ENCODE results near the gene CHAMP1.
A peak's percentile ranks its signal among the peaks of the same experiment; 100 is the strongest.

The CHAMP1 gene

DNA sequence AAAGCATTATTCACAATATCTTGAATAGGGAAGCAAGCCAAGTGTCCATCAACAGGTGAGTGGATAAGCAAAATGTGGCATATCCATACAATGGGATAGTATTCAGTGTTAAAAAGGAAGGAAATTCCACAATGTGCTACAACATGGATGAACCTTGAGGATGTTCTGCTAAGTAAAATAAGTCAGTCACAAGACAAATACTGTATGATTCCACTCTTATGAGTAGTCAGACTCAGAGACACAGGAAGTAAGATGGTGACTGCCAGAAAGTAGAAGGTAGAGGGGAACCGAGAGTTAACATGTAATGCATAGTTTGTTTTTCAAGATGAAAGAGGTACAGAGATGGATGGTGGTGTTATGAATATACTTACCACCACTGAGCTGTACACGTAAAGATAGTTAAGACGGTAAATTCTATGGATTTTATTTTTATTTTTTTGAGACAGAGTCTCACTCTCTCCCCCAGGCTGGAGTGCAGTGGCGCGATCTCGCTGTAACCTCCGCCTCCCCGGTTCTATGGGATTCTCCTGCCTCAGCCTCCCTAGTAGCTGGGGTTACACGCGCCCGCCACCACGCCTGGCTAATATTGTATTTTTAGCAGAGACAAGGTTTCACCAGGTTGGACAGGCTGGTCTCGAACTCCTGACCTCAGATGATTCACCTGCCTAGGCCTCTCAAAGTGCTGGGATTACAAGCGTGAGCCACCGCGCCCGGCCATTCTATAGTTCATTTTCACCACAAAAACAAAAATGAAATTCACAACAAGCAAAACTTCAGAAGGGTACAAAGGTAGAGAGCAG, 1.0 kb upstream of the CHAMP1 start:
- TF ChIP-seq, protein P1, sequence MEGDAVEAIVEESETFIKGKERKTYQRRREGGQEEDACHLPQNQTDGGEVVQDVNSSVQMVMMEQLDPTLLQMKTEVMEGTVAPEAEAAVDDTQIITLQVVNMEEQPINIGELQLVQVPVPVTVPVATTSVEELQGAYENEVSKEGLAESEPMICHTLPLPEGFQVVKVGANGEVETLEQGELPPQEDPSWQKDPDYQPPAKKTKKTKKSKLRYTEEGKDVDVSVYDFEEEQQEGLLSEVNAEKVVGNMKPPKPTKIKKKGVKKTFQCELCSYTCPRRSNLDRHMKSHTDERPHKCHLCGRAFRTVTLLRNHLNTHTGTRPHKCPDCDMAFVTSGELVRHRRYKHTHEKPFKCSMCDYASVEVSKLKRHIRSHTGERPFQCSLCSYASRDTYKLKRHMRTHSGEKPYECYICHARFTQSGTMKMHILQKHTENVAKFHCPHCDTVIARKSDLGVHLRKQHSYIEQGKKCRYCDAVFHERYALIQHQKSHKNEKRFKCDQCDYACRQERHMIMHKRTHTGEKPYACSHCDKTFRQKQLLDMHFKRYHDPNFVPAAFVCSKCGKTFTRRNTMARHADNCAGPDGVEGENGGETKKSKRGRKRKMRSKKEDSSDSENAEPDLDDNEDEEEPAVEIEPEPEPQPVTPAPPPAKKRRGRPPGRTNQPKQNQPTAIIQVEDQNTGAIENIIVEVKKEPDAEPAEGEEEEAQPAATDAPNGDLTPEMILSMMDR (IDR thresholded peaks at IDR 0.05; ENCODE audit: low read depth, low read length): no peak
- no peak for DNase-seq (ENCODE audit: extremely low read depth, low read depth)

DNA sequence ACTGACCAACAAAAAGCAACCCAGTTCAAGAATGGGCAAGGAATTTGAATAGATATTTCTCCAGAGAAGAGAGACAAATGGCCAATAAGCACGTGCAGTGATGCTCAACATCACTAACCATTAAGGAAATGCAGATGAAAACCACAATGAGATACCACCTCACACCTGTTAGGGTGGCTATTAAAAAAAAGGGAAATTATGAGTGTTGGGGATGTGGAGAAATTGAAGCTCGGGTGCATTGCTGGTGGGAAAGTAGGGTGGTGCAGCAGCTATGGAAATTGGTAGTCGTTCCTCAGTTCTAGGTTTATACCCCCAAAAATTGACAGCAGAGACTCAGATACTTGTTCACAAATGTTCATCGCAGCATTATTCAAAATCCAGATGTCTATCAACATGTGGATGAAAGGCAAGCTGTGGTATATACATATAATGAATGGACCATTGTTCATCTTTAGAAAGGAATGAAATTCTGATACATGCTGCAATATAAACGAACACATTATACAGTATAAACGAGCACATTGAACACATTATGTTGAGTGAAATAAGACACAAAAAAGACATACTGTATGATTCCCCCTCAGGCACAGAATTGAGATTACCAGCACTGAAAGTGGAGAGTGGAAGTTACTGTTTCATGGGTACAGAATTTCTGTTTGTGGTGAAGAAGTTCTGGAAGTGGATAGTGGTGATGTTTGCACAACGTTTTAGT, 927 bp downstream of the CHAMP1 start:
- DNase-seq (ENCODE audit: extremely low read depth, low read depth): no peak
- TF ChIP-seq, protein P1 (IDR thresholded peaks at IDR 0.05; ENCODE audit: low read depth, low read length): no peak

DNA sequence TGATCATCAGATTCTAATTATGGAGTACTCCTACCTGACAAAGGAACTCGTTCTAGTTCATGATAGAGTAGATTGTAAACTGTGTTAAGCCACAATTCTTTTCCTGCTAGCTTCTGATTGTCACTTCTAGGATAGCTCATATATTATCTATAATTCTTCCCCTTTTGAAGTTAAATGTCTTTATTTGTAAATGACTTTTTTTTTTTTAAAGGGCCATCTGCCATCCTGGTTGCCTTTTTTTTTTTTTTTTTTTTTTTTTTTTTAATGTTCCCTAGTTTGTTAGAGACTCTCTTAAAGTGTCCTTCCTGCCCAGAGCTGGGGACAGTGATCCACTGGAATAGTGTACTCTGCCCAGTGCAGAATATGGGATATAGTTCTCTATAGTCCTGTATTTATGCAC, 4.3 kb downstream of the CHAMP1 start:
- TF ChIP-seq, protein P1 (IDR thresholded peaks at IDR 0.05; ENCODE audit: low read depth, low read length): no peak
- DNase-seq (ENCODE audit: extremely low read depth, low read depth): no peak

DNA sequence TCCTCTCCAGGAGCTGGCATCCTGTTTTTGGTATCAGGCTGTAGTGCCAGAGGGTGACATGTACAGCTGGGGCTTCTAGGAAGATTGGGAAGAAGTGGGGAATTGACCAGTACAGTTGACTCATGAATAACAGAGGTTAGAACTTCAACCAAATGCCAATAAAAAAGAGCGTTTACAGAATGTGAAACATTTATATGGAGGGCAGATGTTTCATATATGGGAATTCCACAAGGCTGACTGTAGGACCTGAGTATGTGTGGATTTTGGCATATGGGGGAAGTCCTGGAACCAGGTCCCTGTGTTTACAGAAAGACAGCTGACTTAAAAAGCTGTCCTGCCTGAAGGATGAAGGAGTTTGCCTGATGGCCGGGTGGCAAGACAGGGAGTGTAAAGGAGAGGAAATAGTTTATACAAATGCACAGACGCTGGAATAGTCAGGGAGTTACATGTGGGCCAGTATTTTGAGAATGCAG, 5.2 kb downstream of the CHAMP1 start:
- DNase-seq (ENCODE audit: extremely low read depth, low read depth): peak; percentile 30

DNA sequence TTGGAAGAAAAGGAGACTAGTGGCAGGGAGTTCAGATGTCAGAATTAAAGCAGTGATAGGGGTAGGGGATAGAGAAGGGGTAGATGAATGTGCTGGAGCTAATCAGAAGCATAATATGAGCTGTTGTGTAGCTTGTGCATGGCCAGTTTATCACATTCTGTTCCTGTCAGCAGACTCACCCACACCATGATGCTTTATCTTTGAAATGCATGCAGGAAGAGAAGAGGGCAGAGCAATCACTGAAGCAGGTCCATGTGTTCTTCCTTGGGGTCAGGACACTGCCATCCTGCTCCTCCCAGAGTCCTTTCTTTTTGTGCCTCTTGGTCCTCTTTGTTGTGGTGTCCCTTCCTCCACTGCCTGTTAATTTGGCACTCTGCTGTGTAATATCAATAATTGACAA, 5.8 kb downstream of the CHAMP1 start:
- DNase-seq (ENCODE audit: extremely low read depth, low read depth): no peak
- TF ChIP-seq, protein P1 (IDR thresholded peaks at IDR 0.05; ENCODE audit: low read depth, low read length): no peak

More for the DNA sequence above, 5.2 kb downstream of the CHAMP1 start:
- TF ChIP-seq, protein P1 (IDR thresholded peaks at IDR 0.05; ENCODE audit: low read depth, low read length): no peak

DNA sequence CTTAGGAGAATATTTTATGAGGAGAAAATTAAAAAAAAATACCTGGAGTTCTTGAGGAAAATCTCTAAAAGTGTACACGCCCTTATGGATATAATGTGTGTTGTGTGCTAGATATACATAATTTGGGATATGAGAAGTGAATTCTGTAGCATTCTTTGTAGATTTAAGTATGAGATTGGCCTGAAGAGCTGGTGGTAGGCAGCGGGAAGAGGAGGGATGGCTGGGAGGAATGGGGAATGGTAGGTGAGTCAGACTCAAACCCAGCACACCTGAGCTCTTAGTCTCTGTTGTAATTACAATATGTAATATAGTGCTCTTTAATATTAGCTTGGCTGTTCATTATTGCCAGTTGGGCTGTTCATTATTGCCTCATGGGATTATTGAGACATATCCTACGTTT, 7.0 kb downstream of the CHAMP1 start:
- TF ChIP-seq, protein P1 (IDR thresholded peaks at IDR 0.05; ENCODE audit: low read depth, low read length): no peak
- no peak for DNase-seq (ENCODE audit: extremely low read depth, low read depth)

DNA sequence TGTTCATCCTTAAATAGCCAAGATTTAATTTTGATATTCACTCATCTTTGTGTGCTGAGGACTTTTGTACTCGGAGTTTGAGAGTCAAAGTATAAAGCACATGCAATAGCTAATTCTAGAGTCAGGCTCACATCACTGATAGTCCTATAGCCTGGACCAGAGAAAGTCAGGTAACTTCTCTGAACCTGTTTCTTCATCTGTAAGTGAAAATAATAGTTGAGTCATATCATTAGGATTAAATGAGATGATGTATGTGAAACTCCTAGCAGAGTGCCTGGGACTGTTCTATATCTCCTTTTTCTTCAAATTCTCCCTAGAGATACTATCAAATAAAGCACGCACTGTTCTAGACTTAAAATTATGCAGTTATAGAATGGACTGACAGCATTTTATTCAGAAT, 9.0 kb downstream of the CHAMP1 start:
- TF ChIP-seq, protein P1 (IDR thresholded peaks at IDR 0.05; ENCODE audit: low read depth, low read length): no peak
- DNase-seq (ENCODE audit: extremely low read depth, low read depth): no peak

All from AG09319 (cell line).